Calu3 (cell line): ENCODE results near the gene NAT10. TPM values are rescaled to one million over a fixed set of nuclear protein-coding genes. Genes with fewer than 3 reads are reported as not detected.

Experiments used
- BruUV-seq: library from RNA; stranded (reverse); fragments of 400-500 nt; replicated peaks from 2 replicates; lab custom pipeline; 2021; lab: Mats Ljungman, UMichigan
- CTCF ChIA-PET: fragments of 300-600 bp; sonication (Branson Sonifier 250); formaldehyde crosslinking; loops from one replicate; lab custom pipeline; 2022; ENCODE audit warnings: antibody characterized with exemption; lab: Charles Lee
- DNase-seq: peaks from one replicate; pipeline ENCODE4 v3.0.0; 2022
- H3K27ac Mint-ChIP-seq: one replicate; pipeline ENCODE4 v1.8.0; 2022; ENCODE audit warnings: mixed read lengths; ENCODE audit not compliant: unreplicated experiment
- H3K27me3 Mint-ChIP-seq: one replicate; pipeline ENCODE4 v1.8.0; 2022; ENCODE audit warnings: mixed read lengths; ENCODE audit not compliant: unreplicated experiment
- H3K36me3 Mint-ChIP-seq: one replicate; pipeline ENCODE4 v1.8.0; 2022; ENCODE audit warnings: mild to moderate bottlenecking, moderate library complexity, mixed read lengths; ENCODE audit not compliant: insufficient read depth, unreplicated experiment
- H3K4me1 Mint-ChIP-seq: one replicate; pipeline ENCODE4 v1.8.0; 2022; ENCODE audit warnings: mild to moderate bottlenecking, low read depth, mixed read lengths; ENCODE audit not compliant: unreplicated experiment
- H3K4me3 Mint-ChIP-seq: one replicate; pipeline ENCODE4 v1.8.0; 2022; ENCODE audit warnings: mild to moderate bottlenecking, low read depth, moderate library complexity, mixed read lengths; ENCODE audit not compliant: unreplicated experiment
- H3K9me3 Mint-ChIP-seq: one replicate; pipeline ENCODE4 v1.8.0; 2022; ENCODE audit warnings: low read depth, mixed read lengths; ENCODE audit not compliant: unreplicated experiment
- intact Hi-C: fragments of 100-400 bp; cut with micrococcal nuclease; formaldehyde crosslinking; loops from one replicate; pipeline ENCODE4 v1.10.0; 2022; ENCODE audit not compliant: unreplicated experiment
- total RNA-seq: library from RNA; stranded (reverse); gene quantifications from 2 replicates; pipeline ENCODE4 v1.2.3, GENCODE V29; 2022
- TF ChIP-seq, protein P1 (sequence below): fragments of 200-600 bp; IDR thresholded peaks from one replicate; pipeline ENCODE4 v1.8.0; 2022; ENCODE audit warnings: antibody characterized with exemption; ENCODE audit not compliant: unreplicated experiment

Gene NAT10
- total RNA-seq, 1 experiment from 2014 or later, result 80.1 TPM

- H3K36me3 Mint-ChIP-seq, result peaks cover 64% of the 10 kb centered on the region
- CTCF ChIA-PET, result interaction anchor here (0.6 kb wide), 1 partner anchor 25 kb away, joined by 3 read pairs; no protein-coding TSS in a partner anchor
Measured at GRCh38 chr11:34135439-34135838, 30.0 kb downstream of the NAT10 start.

GRCh38 chr11:34136420-34136819 lies 31.0 kb downstream of the NAT10 start:
- Mint-ChIP-seq H3K9me3 (no peaks in the 10 kb centered on the region), H3K4me3 (no peak overlapping the region), H3K27me3 (no peaks in the 10 kb centered on the region), H3K36me3 (peaks cover 60% of the 10 kb centered on the region), H3K27ac (no peak overlapping the region), H3K4me1 (no peaks in the 10 kb centered on the region)
- BruUV-seq, result no TSS peak
- CTCF ChIA-PET, result interaction anchor here (0.7 kb wide), 1 partner anchor 85 kb away, joined by 3 read pairs; the partner anchor contains the start of gene CAPRIN1
- intact Hi-C loops, result no loop called here
- no peak for DNase-seq
- TF ChIP-seq, protein P1, sequence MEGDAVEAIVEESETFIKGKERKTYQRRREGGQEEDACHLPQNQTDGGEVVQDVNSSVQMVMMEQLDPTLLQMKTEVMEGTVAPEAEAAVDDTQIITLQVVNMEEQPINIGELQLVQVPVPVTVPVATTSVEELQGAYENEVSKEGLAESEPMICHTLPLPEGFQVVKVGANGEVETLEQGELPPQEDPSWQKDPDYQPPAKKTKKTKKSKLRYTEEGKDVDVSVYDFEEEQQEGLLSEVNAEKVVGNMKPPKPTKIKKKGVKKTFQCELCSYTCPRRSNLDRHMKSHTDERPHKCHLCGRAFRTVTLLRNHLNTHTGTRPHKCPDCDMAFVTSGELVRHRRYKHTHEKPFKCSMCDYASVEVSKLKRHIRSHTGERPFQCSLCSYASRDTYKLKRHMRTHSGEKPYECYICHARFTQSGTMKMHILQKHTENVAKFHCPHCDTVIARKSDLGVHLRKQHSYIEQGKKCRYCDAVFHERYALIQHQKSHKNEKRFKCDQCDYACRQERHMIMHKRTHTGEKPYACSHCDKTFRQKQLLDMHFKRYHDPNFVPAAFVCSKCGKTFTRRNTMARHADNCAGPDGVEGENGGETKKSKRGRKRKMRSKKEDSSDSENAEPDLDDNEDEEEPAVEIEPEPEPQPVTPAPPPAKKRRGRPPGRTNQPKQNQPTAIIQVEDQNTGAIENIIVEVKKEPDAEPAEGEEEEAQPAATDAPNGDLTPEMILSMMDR, result no peak

More at GRCh38 chr11:34135439-34135838, 30.0 kb downstream of the NAT10 start:
- DNase-seq, result no peak
- no TSS peak for BruUV-seq
- Mint-ChIP-seq H3K27me3 (no peaks in the 10 kb centered on the region), H3K4me3 (no peak overlapping the region), H3K27ac (no peak overlapping the region), H3K9me3 (no peaks in the 10 kb centered on the region), H3K4me1 (no peaks in the 10 kb centered on the region)
- TF ChIP-seq, protein P1, result no peak
- intact Hi-C loops, result no loop called here

- Mint-ChIP-seq H3K27ac (no peak overlapping the region), H3K36me3 (peaks cover 47% of the 10 kb centered on the region), H3K4me1 (no peaks in the 10 kb centered on the region), H3K4me3 (no peak overlapping the region), H3K9me3 (no peaks in the 10 kb centered on the region), H3K27me3 (no peaks in the 10 kb centered on the region)
- DNase-seq, result no peak
- intact Hi-C loops, result no loop called here
- BruUV-seq, result no TSS peak
- TF ChIP-seq, protein P1, result no peak
- CTCF ChIA-PET, result interaction anchor here (0.5 kb wide), 1 partner anchor 122 kb away, joined by 7 read pairs; no protein-coding TSS in a partner anchor
Measured at GRCh38 chr11:34139346-34139745, 33.9 kb downstream of the NAT10 start.

DNA sequence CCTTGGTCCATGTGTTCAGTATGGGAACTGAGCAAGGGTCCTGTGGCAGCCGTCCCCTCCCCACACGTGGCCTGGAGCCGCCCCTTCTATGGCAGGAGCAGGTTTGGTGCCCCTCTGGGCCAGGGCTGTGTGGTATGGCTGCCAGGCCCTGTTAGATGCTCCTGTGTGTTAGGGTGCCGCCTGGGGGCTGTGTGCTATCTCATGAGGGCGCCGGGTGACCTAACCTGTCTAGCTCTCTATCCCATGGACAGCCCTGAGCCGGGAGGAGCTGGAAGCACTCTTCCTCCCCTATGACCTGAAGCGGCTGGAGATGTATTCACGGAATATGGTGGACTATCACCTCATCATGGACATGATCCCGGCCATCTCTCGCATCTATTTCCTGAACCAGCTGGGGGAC lies 34.7 kb downstream of the NAT10 start:
- no peak overlapping the region for H3K4me3 Mint-ChIP-seq
- intact Hi-C loops, result no loop called here
- TF ChIP-seq, protein P1, result no peak
- CTCF ChIA-PET, result interaction anchor here (0.5 kb wide), 1 partner anchor 123 kb away, joined by 7 read pairs; no protein-coding TSS in a partner anchor
- H3K27me3 Mint-ChIP-seq, result no peaks in the 10 kb centered on the region
- peaks cover 52% of the 10 kb centered on the region for H3K36me3 Mint-ChIP-seq
- H3K4me1 Mint-ChIP-seq, result no peaks in the 10 kb centered on the region
- no peak overlapping the region for H3K27ac Mint-ChIP-seq
- no peak for DNase-seq
- no TSS peak for BruUV-seq
- H3K9me3 Mint-ChIP-seq, result no peaks in the 10 kb centered on the region
